ENCODE results near the gene CENPO.

CENPO gene, protein sequence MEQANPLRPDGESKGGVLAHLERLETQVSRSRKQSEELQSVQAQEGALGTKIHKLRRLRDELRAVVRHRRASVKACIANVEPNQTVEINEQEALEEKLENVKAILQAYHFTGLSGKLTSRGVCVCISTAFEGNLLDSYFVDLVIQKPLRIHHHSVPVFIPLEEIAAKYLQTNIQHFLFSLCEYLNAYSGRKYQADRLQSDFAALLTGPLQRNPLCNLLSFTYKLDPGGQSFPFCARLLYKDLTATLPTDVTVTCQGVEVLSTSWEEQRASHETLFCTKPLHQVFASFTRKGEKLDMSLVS

DNA sequence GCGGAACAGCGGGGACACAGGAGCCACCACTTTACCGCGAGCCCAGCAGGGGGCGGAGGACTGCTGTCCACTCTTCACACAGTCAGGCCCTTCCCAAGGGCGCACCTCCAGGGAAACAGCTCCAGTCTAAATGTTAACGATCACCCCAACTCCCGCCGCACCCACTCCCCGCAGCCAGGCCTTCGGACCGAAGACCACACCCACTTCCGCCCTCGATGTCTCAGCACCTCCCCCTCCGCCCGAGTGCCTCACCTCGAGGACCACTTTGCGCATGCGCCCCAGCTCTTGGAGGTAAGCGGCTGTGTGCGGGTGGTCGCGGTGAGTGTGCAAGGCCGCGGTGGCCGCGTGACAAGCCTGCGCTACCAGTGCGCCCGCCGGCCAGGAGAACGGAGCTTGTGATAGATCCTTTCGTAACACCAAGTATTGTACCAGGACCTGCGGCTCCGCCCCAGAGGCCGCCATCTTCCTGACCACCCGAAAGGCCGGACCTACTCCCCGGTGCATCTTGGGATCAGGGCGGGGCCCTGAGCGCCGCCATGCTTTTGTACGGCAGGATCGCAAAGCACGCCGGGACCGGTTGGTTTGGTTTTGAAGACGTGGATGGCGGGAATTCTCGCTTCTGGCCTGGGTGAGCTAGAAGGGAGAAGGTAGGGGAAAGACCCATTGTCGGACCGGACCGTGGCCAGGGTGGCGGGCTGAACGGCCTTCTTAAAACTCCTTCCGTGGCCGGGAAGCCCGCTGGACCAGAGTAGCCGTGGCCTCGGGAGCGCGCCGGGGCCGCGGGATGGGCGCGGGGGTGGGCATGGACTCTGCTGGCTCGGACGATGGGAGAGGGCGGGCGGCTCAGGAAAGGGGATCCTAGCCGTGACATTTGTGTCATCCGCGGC is at the start of gene CENPO, which contains the start of gene PTRHD1:
TSS of gene CENPO (plus strand) at position 552 of the 887 bp plus-strand sequence. CDS start 495 bp downstream, outside the sequence.
TSS of gene PTRHD1 (minus strand) at position 518 of the 887 bp plus-strand sequence. CDS start at position 504, 14 bp downstream.
- DNase-seq: peak; percentile 90 to 96 (median 92)

DNA sequence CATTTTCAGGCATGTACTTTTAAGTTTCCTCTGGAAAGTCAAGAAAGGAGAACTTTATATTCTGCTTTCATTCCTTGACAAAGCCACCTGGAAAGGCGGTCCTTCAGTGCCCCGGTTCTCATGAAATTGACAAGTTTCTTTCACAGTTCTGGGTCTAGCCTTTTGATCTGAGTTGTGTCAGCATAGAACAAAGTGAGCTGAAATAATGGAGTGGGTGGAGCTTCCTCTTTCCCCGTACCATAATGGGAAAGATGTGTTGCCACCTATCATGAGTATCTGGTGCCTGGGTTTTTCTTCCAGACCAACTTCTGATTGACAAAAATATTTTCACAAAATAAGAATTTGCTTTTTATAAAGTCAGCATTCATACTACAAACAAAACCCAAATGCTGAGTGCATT is 49.3 kb upstream of the CENPO start:
- no peak for DNase-seq

DNA sequence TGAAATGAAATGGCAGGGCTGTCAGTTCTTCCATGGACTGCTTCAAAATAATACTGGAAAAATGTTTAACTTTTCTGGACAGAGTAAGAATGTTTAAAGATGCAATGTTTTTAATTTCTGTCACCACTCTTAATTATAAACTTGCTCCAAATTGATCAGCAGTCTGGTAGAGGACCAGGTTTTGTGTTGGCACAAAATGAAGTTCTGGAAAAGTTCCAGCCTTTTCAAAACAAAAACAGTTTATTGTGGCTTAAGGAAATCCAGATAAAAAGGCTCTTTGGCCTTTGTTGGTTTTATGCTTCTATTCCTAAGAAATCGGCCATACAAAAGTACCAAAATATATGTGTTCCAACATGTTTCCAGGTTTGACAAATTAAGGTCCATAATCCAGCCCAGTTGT is 48.9 kb upstream of the CENPO start:
- no peak for DNase-seq

DNA sequence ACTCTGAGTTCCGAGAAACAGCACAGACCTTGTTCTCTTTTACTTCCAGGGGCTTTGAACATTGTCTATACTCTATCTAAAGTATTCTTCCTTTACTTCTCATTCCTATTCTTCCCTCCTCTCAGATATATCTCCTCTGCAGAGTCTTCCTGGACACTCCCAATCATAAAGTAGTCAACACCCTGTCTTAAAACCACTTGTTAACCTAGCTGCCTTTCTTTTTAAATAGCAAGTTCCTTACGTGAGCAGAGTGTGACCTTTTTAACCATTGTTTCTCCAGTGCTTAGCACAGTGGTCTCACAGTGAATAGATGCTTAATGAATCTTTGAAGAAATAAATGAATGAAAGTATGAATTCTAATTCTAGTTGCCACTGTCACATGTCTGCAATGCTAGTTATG is 47.4 kb upstream of the CENPO start:
- no peak for DNase-seq

DNA sequence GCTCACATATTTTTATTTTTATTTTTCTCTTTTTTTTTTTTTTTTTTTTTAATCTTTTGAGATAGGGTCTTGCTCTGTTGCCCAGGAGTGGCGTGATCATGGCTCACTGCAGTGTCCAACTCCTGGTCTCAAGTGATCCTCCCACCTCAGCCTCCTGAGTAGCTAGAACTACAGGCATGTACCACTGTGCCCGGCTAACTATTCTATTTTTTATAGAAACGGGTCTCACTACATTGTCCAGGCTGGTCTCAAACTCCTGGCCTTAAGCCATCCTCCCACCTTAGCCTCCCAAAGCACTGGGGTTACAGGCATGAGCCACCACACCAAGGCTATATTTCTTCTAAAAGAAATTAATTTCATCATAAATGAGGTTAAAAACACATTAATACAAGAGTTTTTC is 45.9 kb upstream of the CENPO start:
- DNase-seq: no peak

DNA sequence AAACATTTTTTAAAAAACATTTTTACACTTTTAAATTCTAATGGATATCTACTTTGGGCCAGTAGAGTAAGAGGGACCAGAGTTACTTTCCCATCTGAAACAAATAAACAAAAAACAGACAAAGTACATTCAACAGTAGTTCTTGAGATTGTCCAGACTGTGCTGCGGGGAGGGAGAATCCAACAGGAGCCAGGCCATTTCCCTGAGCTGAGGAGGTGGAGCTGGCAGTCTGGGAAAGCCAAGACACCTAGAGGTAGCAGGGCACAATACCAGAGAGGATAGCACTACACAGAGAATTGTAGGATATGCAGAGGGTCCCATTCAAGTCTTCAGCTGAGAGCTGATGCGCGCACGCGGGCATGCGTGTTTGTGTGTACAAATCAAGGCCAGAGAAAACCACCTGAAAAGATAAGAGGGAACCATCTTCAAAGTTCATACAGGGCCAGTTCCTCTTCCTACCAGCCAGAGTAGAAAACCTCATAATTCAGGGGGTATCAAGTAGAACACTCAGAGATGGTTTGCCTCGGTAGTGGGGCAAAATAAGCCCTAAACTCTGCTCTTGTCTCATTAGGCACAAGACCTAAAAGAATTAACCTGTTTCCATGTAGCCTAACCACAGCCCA is 44.0 kb upstream of the CENPO start:
- DNase-seq: no peak

DNA sequence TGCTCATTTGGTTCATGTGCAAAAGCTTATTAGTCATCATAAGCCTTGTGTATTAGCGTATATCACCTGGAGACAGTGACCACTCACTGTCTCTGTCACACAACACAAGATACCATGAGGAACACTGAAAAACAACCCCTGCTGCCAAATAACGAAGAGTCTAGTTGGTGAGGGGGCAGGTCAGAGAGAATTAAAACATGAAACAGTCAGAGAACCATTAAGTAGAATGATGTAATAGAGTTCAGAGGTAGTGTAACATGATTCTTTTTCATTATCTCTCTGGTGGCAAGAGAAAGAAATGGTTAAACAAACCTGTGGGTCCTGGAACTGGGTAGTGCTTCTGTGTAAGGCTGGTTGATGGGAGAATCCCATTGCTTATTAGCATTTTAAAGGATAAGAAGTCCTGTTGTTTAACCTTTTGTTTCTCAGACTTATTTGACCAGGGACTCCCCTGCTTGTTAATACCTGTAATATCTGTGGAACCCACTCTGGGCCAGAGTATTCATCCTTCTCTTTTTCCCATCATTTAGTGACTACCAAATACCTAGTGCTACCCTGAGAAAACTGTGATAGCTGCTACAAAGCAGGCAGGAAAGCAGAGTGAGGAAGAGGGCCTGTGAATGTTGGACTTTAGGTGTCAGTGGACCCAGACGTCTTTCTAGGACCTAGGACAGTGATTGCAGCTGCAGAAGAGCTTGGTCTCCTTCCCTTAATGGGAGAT is 38.1 kb upstream of the CENPO start:
- DNase-seq: no peak

DNA sequence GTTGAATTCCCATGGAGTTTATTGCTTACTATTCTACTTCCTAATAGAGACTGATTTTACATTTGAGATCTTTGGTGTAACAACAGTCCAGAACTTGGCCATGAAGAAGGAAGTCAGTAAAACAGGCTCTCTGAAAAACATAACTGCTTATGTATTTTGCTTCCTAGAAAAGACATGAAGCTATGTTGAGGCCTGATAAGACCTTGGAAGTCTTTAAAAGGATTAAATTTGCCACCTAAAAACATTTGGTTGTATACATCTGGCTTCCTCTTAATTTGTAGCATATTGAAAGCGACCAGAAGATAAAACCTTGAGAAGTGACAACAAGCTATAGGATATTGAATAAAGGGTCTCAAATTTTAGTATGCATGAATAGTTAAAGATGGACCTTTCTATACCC is 36.4 kb upstream of the CENPO start:
- no peak for DNase-seq

DNA sequence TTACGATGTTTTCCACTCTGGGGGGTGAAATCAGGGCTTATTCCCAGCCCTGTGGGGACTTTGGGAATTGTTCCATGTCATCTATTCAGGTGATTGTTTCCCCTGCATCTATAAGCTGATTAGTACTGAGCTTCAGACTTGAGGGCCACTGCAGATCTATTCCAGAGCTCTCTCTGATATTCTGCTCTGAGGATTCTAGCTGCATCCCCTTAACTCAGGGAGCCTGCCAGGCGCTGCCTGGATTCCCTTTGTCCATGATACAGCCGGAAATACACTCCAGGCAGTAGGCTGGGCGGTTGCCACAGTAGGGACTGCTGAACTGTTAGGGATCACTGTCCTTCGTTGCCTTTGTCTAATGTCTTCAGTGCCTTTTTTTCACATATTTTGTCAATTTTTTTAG is 31.4 kb upstream of the CENPO start:
- DNase-seq: no peak

DNA sequence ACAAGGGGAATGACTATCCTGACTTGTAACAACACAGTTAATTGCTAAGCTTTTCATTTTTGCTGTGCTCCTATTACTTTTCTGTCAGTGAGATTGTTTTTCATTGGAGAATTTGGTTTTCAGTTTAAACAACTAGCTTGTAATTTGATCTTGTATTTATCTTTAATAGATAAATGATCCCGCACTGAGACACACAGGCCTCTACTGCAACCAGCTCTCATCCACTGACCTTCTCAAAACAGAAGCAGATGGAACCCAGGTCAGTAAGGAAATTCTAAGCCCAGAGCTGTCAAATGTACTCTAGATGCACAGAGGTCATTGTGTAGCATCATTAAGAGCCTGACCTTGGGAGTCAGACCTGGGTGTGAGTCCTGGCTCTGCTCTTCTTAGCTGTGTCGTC is 30.7 kb upstream of the CENPO start:
- no peak for DNase-seq

DNA sequence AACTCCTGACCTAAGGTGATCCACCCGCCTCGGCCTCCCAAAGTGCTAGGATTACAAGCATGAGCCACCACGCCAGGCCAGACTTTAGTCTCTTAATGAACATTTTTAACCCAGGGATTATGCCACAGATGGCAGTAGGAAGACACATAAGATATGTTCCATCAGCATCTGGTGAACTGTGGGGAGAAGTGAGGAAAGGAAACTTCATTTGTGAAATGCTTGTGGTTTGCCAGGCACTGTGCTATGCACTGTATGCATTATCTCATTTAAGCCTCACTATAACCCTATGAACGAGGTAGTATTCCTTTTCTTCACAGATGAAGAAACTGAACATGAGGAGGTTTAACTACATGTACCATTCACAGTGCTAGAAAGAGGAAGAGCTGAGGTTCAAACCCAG is 29.4 kb upstream of the CENPO start:
- no peak for DNase-seq

DNA sequence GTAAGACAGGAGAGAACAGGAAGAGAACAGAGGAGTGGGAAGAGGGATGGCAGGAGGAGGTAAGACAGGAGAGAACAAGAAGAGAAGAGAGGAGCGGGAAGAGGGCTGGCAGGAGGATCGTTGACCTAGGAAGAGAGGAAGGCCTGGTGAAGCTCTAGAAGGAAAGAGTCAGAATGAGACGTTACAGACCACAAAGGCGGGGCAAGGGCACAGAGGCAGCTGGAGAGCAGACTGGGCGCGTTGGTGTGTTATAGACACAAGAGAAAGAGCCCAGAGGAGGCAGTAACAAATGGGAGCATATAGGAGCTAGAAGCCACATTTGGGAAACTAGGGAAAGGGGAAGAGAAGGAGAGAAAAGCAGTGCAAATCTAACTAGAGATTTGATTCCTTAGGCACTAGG is 26.6 kb upstream of the CENPO start:
- no peak for DNase-seq

DNA sequence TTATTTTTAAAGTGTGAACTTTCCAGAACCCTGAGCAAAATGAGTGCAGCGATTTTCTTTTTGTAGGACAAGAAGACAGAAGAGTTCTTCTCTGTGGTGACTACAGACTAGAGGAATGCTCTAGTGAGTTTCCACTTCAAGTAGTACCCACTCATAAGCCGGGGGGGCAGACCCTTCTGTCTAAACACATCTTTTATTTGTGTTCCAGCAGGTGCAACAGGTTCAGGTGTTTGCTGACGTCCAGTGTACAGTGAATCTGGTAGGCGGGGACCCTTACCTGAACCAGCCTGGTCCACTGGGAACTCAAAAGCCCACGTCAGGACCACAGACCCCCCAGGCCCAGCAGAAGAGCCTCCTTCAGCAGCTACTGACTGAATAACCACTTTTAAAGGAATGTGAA is 25.2 kb upstream of the CENPO start:
- no peak for DNase-seq

DNA sequence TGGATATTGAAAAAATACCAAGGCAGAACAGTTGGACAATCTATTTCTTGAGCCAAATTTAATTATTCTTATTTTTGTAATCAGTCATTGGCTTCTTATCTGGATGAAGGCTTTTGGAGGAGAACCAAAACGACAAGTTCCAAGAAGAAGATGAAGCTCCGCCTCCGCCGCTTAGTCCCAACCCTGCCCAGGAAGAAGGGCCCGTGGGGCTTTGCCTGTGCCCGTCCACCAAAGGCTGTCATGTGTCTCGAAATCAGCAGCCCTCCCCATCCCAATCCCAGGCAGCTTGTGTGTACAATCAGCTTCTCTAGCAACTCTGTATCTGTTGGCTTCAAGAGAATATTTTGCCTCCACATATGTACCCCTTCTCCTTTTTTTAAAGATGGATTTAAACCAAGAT is 24.6 kb upstream of the CENPO start:
- no peak for DNase-seq

DNA sequence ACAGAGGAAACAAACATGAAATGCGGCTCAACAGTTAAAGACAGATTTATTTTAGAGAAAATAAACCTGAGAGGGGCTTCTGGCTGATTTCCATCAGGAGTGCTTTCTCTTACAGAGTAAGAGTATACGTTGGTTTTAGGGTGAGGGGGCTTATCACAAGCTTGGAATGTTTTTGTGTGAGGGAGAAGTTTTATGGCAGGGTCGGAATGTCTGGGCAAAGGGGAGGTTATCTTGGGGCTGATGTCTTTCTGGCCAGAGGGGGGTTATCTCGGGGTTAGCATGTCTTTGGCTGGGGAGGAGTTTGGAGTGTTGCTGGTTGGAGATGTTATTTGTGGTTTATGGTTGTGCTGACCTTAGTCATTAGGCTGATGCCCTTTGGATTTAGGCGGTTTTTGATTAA is 22.2 kb upstream of the CENPO start:
- DNase-seq: no peak

DNA sequence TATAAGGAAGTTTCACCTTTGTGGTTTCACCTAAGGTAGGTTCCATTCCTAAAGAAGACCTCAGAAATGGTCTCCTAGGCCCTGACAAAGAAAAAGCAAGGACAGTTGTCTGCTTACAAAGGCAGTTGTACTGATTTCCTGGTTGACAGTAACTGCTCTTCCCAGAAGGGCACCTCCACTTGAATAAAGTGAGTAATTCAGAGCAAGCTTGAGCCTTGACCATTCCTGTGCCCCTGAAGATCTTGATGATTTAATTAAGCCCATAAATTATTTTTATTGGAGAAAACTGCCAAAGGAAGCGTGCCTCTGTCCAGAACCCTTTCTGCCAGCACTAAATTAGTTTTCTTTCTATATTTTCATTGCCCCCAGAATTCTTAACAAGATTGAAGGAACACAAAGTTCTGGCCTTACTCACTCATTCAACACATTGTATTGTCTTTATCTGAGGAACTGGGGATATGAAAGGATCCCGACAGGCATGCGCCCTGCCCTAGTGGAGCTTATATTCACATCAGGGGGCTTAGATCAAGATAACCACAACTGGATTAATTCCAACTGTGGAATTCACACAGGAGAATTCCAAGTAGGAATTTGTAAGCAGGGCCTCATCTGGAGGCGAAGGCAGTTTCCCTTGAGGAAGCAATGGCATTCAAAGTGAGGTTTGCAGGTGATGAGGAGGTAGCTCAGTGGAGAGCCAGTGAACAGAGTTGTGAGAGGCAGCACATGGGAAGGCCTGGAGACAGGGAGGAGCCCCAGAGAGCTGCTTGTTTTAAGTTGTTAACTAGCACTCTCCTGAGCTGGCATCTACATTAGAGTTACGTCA is 21.2 kb upstream of the CENPO start:
- DNase-seq: no peak

DNA sequence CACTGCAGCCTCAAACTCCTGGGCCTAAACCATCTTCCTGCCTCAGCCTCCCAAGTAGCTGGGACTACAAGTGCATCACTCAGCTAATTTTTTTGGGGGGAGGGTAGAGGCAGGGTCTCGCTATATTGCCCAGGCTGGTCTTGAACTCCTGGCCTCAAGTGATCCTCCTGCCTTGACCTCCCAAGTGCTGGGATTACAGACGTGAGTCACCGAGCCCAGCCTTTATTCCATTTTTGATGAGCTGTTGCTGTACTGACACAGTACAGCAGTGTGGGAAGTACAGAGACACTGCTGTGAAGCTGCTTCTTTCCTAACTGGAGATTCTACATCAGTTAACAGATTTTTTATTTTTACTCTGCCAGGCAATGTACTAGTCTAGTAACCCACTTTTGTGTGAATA is 18.9 kb upstream of the CENPO start:
- DNase-seq: no peak

DNA sequence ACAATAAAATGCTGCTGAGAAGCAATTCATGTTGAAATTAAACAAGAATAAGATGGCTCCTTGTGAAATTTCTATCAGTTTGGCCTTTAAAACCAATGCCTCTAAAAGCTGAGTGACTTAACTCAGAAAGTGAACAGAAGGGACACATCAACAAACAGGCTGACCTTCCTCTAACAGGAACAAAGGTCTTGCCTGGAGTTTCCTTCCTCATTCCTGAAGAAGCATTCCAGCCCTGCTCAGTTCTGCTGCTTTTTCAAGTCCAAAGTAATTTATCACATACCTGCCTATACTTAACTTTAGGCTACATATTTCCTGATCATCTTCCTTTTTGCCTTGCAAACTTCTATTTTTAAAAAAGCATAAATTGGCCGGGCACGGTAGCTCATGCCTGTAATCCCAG is 14.1 kb upstream of the CENPO start:
- no peak for DNase-seq

DNA sequence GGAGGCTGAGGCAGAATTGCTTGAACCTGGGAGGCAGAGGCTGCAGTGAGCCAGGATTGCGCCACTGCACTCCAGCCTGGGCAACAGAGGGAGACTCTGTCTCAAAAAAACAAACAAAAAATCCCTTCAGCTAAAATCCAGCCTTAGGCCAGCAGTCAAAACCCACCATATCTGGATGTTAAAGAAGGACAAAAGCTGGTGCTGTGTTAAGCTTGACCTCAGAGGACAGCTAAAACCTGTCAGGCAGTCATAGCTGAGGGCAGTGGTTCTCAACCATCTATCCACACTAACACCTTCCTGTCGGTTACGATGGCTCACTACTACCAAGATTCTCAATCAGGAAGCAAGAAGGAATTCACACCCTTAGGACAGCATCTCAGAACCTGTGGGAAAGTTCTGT is 9.6 kb upstream of the CENPO start:
- no peak for DNase-seq

DNA sequence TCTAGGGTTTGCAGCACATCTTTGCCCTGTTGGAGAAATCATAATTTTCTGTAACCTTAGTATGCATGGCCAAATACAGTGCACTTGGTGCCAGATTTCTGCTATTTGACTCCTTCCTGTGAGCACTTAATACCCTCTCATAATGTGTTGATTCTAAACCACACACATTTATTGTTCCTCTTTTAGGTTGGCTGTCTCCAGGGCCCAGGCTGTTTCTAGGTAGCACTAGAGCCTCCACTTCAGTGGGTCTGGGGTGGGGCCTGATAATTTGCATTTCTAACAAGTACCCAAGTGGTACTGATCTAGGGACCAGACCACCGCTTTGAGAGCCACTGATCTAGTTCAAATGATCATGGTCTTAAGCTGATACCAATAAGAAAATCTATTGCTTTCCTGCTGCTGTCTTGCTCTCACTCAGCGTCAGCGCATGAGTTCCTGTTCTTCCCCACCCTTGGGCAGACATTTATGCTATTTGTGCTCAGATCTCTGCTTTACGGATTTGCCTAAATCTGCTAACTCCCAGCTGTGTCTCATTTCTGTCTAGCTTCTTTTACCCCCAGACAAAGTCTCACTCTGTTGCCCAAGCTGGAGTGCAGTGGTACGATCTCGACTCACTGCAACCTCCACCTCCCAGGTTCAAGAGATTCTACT is 7.4 kb upstream of the CENPO start:
- DNase-seq: no peak

DNA sequence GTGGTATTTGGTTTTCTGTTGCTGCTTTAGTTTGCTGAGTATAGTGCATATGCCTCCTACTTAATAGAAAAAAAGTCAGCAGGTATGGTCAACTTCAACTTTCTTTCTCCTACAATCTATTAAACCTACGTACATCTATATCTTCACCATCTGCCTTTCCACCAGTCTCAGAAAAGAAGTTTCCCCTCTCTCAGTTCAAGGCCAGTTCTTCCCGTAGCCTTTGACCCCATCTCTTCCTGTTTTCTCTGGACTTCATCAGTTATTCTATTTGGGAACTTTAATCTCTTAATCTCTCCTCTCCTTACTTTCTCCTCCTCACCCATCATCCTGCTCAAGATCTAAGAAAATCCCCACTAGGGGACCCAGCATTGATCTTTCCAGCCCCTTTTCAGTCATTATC is 5.7 kb upstream of the CENPO start:
- DNase-seq: no peak

DNA sequence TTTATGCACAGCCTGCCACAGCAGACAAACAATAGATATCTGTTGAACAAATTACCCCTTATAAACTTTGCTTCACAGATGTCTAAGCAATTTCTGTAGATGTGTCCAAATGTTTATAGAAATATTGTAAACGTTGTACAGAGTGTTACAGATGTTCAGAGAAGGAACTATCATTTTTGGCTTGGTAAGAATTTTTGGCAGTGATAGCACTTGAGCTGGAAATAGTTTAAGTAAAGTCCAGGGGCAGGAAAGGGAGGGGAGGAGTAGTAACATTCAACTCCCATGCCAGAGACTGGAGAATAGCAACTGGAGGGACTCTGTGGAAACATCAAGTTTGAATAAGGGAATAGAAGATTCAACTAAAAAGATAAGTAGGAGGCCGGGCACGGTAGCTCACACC is 4.4 kb upstream of the CENPO start:
- no peak for DNase-seq

Measured in activated naive CD4-positive, alpha-beta T cell (primary cell).